ENCODE data around the gene SMIM43. TPM values are rescaled to one million over a fixed set of nuclear protein-coding genes. Genes with fewer than 3 reads are reported as not detected.

SMIM43 gene
- total and polyA plus RNA-seq, 2 of the 8 experiments (the other 6 are each of a cell fraction or from before 2014, with no cell fraction given), result 0.50 to 0.94 TPM

- peak overlapping the region; percentile 73 to 98 (median 94) for H3K4me3 ChIP-seq (ENCODE audit: extremely low read depth in 1 of 4, insufficient read depth in 2 of 4, low read depth in 3 of 4, low read length in 4 of 4)
- WGBS, 2 experiments (ENCODE audit: extremely low coverage in 1 of 2, insufficient coverage in 1 of 2, insufficient read length in 1 of 2, insufficient replicate concordance in 2 of 2, low coverage in 1 of 2, low lambda C conversion rate in 2 of 2, missing lambda C conversion rate in 1 of 2), result 31% methylated on average over 4 of the region's 4 CpGs; no CpG with 5 or more reads in 1 of the 2 experiments
- FAIRE-seq, result no peak
- H3K18ac ChIP-seq (ENCODE audit: extremely low read depth, low read length), result 0 out of 2 replicates have a peak overlapping the region, but pooled peaks have one; percentile 75
- peaks cover 3 to 21% of the 10 kb centered on the region in 2 experiments; a peak in 2 of 4 replicates for H3K79me2 ChIP-seq (ENCODE audit: control insufficient read depth in 1 of 2, insufficient read depth in 2 of 2, low read length in 2 of 2)
- H2BK12ac ChIP-seq (ENCODE audit: low read depth, low read length), result no peak overlapping the region; the same call in 1 of the 2 replicates
- H3K9ac ChIP-seq (replicated peaks in 1 of 4; ENCODE audit: extremely low read depth in 1 of 4, low read depth in 3 of 4, low read length in 3 of 4), result peak overlapping the region; percentile 94 to 98 (median 98)
- peak overlapping the region; percentile 58; the same call in 1 of the 2 replicates for H2AFZ ChIP-seq (ENCODE audit: low read length)
- H4K20me1 ChIP-seq (replicated peaks in 1 of 2; ENCODE audit: control insufficient read depth in 1 of 2, insufficient read depth in 2 of 2, low read length in 2 of 2), result no peaks in the 10 kb centered on the region
- H2BK120ac ChIP-seq (replicated peaks; ENCODE audit: low read depth, low read length), result no peak overlapping the region
- no peaks in the 10 kb centered on the region for H3K9me3 ChIP-seq (ENCODE audit: insufficient read depth in 2 of 2, low read depth in 1 of 2, low read length in 1 of 2)
- CTCF ChIA-PET (ENCODE audit: partially characterized antibody), result no interaction called here
- no peak overlapping the region for H2BK20ac ChIP-seq (ENCODE audit: low read length)
- H3K27me3 ChIP-seq (replicated peaks in 1 of 4; ENCODE audit: control insufficient read depth in 3 of 4, extremely low read depth in 1 of 4, insufficient read depth in 3 of 4, low read length in 3 of 4), result no peaks in the 10 kb centered on the region
- H4K91ac ChIP-seq (replicated peaks; ENCODE audit: insufficient read length, low read length), result no peak overlapping the region
- H2BK5ac ChIP-seq (ENCODE audit: low read depth, low read length), result peak overlapping the region; percentile 95; the same call in 1 of the 2 replicates
- no peak overlapping the region for H2AK5ac ChIP-seq (ENCODE audit: low read depth, low read length)
- DNase-seq (ENCODE audit: low read depth in 1 of 2, low spot score in 2 of 2), result no peak
- no peak overlapping the region for H3K14ac ChIP-seq (ENCODE audit: insufficient read length)
- peaks cover 0 to 4% (median under 1%) of the 10 kb centered on the region in 4 experiments; a peak in 3 of 7 replicates for H3K4me1 ChIP-seq (replicated peaks in 1 of 4; ENCODE audit: control insufficient read depth in 3 of 4, insufficient read depth in 4 of 4, low read length in 3 of 4)
- no peak overlapping the region for H3K23ac ChIP-seq (ENCODE audit: insufficient read length)
- no peak overlapping the region for H2BK15ac ChIP-seq (ENCODE audit: low read length)
- peaks cover 3% of the 10 kb centered on the region for H3K23me2 ChIP-seq (ENCODE audit: low read depth, low read length)
- H4K5ac ChIP-seq (ENCODE audit: insufficient read length, low read depth, low read length), result no peak overlapping the region
- H3K4ac ChIP-seq (replicated peaks; ENCODE audit: insufficient read length, low read depth, low read length), result no peak overlapping the region
- H3K79me1 ChIP-seq (ENCODE audit: low read depth, low read length), result no peaks in the 10 kb centered on the region
- peak overlapping the region; percentile 96 for H3K27ac ChIP-seq (ENCODE audit: low read depth, low read length)
- H3K56ac ChIP-seq (replicated peaks; ENCODE audit: insufficient read length, low read depth, low read length), result no peak overlapping the region
- POLR2A ChIA-PET (ENCODE audit: partially characterized antibody), result interaction anchor here (0.8 to 14.8 kb wide), 14 partner anchors 9 to 106 kb away, joined by 3 to 246 read pairs (median 4); partner anchors contain the start of genes CCNA2 and SMIM43
- peaks cover 15 to 41% (median 30%) of the 10 kb centered on the region in 4 experiments for H3K36me3 ChIP-seq (ENCODE audit: control insufficient read depth in 2 of 4, insufficient read depth in 4 of 4, low read length in 3 of 4)
- H3K4me2 ChIP-seq (ENCODE audit: insufficient read depth in 1 of 2, low read depth in 2 of 2, low read length in 2 of 2), result peak overlapping the region; percentile 72 to 82
- H4K8ac ChIP-seq (ENCODE audit: extremely low read depth, insufficient read depth, low read length), result peak overlapping the region; percentile 98; the same call in 1 of the 2 replicates
- TF ChIP-seq BRCA1 (IDR thresholded peaks at IDR 0.05; ENCODE audit: low read depth, low read length) (no peak), POU5F1 (IDR thresholded peaks at IDR 0.05; ENCODE audit: low read depth, low read length) (no peak), SIRT6 (IDR thresholded peaks at IDR 0.05; ENCODE audit: low read length) (no peak), POLR2AphosphoS5 (IDR thresholded peaks at IDR 0.05; ENCODE audit: low read depth, low read length) (no peak), NRF1 (IDR thresholded peaks at IDR 0.05; ENCODE audit: low read depth, low read length) (no peak), EZH2 (IDR thresholded peaks at IDR 0.05; ENCODE audit: low read depth, low read length, severe bottlenecking) (no peak), SP1 (IDR thresholded peaks at IDR 0.05; ENCODE audit: low read depth, low read length) (no peak), CHD2 (IDR thresholded peaks at IDR 0.05; ENCODE audit: low read length) (no peak), POLR2A (IDR thresholded peaks at IDR 0.05; ENCODE audit: control extremely low read depth in 1 of 2, low read depth in 2 of 2, low read length in 2 of 2) (no peak), GTF2F1 (IDR thresholded peaks at IDR 0.05; ENCODE audit: borderline replicate concordance, low read depth, low read length) (no peak), SP4 (IDR thresholded peaks at IDR 0.05; ENCODE audit: low read length) (no peak), CBX5 (IDR thresholded peaks at IDR 0.05; ENCODE audit: low read depth, low read length) (no peak), CREB1 (IDR thresholded peaks at IDR 0.05) (no peak)
- TF ChIP-seq, protein P1, sequence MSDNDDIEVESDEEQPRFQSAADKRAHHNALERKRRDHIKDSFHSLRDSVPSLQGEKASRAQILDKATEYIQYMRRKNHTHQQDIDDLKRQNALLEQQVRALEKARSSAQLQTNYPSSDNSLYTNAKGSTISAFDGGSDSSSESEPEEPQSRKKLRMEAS (IDR thresholded peaks at IDR 0.05), result no peak
- TF ChIP-seq, protein P2, sequence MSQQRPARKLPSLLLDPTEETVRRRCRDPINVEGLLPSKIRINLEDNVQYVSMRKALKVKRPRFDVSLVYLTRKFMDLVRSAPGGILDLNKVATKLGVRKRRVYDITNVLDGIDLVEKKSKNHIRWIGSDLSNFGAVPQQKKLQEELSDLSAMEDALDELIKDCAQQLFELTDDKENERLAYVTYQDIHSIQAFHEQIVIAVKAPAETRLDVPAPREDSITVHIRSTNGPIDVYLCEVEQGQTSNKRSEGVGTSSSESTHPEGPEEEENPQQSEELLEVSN (IDR thresholded peaks at IDR 0.05), result no peak
These were observed 36.7 kb upstream of the SMIM43 start for GRCh38 chr4:121801715-121802075.

All from H1 (cell line).